Measurements from ENCODE around the gene VPS26B.
"Not testable (repeated sequence)": the region's sequence is repeated elsewhere in the genome, so short reads cannot be mapped to it uniquely, and the experiment has no call there.

Gene VPS26B

GRCh38 chr11:134223836-134224709 is at the start of gene VPS26B, which contains the start of gene NCAPD3:
Gene VPS26B (plus strand): TSS chr11:134224671. CDS start chr11:134225123, 452 bp downstream.
Gene NCAPD3 (minus strand): TSS chr11:134223967. CDS start chr11:134223926, 41 bp downstream.
- in situ Hi-C loops (cut with MboI; ENCODE audit: low sequenced_read_pairs), result no loop called here

- in situ Hi-C loops (cut with MboI; ENCODE audit: low sequenced_read_pairs), result no loop called here
These were observed 48.2 kb upstream of the VPS26B start for GRCh38 chr11:134176284-134176683.

GRCh38 chr11:134178032-134178674 is 46.3 kb upstream of the VPS26B start:
- in situ Hi-C loops (cut with MboI; ENCODE audit: low sequenced_read_pairs), result no loop called here

- in situ Hi-C loops (cut with MboI; ENCODE audit: low sequenced_read_pairs), result no loop called here
These were observed 42.8 kb upstream of the VPS26B start for GRCh38 chr11:134181707-134182106.

- in situ Hi-C loops (cut with MboI; ENCODE audit: low sequenced_read_pairs), result not testable (repeated sequence)
These were observed 36.4 kb upstream of the VPS26B start for GRCh38 chr11:134188092-134188491.

- in situ Hi-C loops (cut with MboI; ENCODE audit: low sequenced_read_pairs), result no loop called here
These were observed 27.7 kb upstream of the VPS26B start for GRCh38 chr11:134196756-134197155.

GRCh38 chr11:134199531-134199930 is 24.9 kb upstream of the VPS26B start:
- in situ Hi-C loops (cut with MboI; ENCODE audit: low sequenced_read_pairs), result no loop called here

GRCh38 chr11:134200688-134201087 is 23.8 kb upstream of the VPS26B start:
- in situ Hi-C loops (cut with MboI; ENCODE audit: low sequenced_read_pairs), result no loop called here

GRCh38 chr11:134202661-134203060 is 21.8 kb upstream of the VPS26B start:
- in situ Hi-C loops (cut with MboI; ENCODE audit: low sequenced_read_pairs), result no loop called here

GRCh38 chr11:134205729-134206128 is 18.7 kb upstream of the VPS26B start:
- in situ Hi-C loops (cut with MboI; ENCODE audit: low sequenced_read_pairs), result no loop called here

- in situ Hi-C loops (cut with MboI; ENCODE audit: low sequenced_read_pairs), result no loop called here
These were observed 18.3 kb upstream of the VPS26B start for GRCh38 chr11:134206185-134206584.

GRCh38 chr11:134207538-134208239 is 16.8 kb upstream of the VPS26B start:
- in situ Hi-C loops (cut with MboI; ENCODE audit: low sequenced_read_pairs), result no loop called here

GRCh38 chr11:134215836-134216235 is 8.6 kb upstream of the VPS26B start:
- in situ Hi-C loops (cut with MboI; ENCODE audit: low sequenced_read_pairs), result no loop called here

GRCh38 chr11:134216816-134217215 is 7.7 kb upstream of the VPS26B start:
- in situ Hi-C loops (cut with MboI; ENCODE audit: low sequenced_read_pairs), result no loop called here

GRCh38 chr11:134223121-134223520 is 1.4 kb upstream of the VPS26B start:
- in situ Hi-C loops (cut with MboI; ENCODE audit: low sequenced_read_pairs), result no loop called here

GRCh38 chr11:134224710-134225664 is 516 bp downstream of the VPS26B start:
- in situ Hi-C loops (cut with MboI; ENCODE audit: low sequenced_read_pairs), result no loop called here

GRCh38 chr11:134226806-134227325 is 2.4 kb downstream of the VPS26B start:
- in situ Hi-C loops (cut with MboI; ENCODE audit: low sequenced_read_pairs), result no loop called here

GRCh38 chr11:134228625-134229024 is 4.2 kb downstream of the VPS26B start:
- in situ Hi-C loops (cut with MboI; ENCODE audit: low sequenced_read_pairs), result no loop called here

- in situ Hi-C loops (cut with MboI; ENCODE audit: low sequenced_read_pairs), result no loop called here
These were observed 4.8 kb downstream of the VPS26B start for GRCh38 chr11:134229126-134229790.

- in situ Hi-C loops (cut with MboI; ENCODE audit: low sequenced_read_pairs), result no loop called here
These were observed 5.9 kb downstream of the VPS26B start for GRCh38 chr11:134230339-134230738.
